H1 (cell line): Measurements from ENCODE around the gene TYW5. TPM values are rescaled to one million over a fixed set of nuclear protein-coding genes. Genes with fewer than 3 reads are reported as not detected.

Experiments
- CTCF ChIA-PET: fragments of 300-600 bp; sonication (Branson Sonifier 250); formaldehyde crosslinking; loops from one replicate; lab custom pipeline; 2021; ENCODE audit not compliant: partially characterized antibody; lab: Charles Lee
- POLR2A ChIA-PET: fragments of 300-600 bp; sonication (Branson Sonifier 250); formaldehyde crosslinking; loops from one replicate; lab custom pipeline; 2021; ENCODE audit warnings: inconsistent platforms; ENCODE audit not compliant: partially characterized antibody; lab: Charles Lee
- DNase-seq, 2 experiments: peaks; one replicate each; pipeline versions ENCODE4 v3.0.0 to v3.0.0-alpha.2; 2010 to 2022; ENCODE audit warnings: low spot score in 2 of 2, low read depth in 1 of 2, mixed read lengths in 1 of 2
- FAIRE-seq: peaks from 2 replicates; lab custom pipeline; 2011; peaks lifted over from hg19 to GRCh38; lab: Jason Lieb, UNC
- H2AFZ ChIP-seq: 2 replicates; pipeline ENCODE4 v1.8.1; 2012; ENCODE audit warnings: low read length, inconsistent platforms
- H2AK5ac ChIP-seq: 2 replicates; pipeline ENCODE4 v1.6.1; 2013; ENCODE audit warnings: low read depth, low read length
- H2BK120ac ChIP-seq: replicated peaks from 2 replicates; pipeline ENCODE3; 2013; ENCODE audit warnings: low read depth, low read length, inconsistent platforms
- H2BK12ac ChIP-seq: 2 replicates; pipeline ENCODE4 v1.6.1; 2013; ENCODE audit warnings: low read depth, low read length
- H2BK15ac ChIP-seq: 2 replicates; pipeline ENCODE4 v1.6.1; 2013; ENCODE audit warnings: low read length
- H2BK20ac ChIP-seq: 2 replicates; pipeline ENCODE4 v1.6.1; 2013; ENCODE audit warnings: low read length
- H2BK5ac ChIP-seq: 2 replicates; pipeline ENCODE4 v1.6.1; 2013; ENCODE audit warnings: low read depth, low read length
- H3K14ac ChIP-seq: 2 replicates; pipeline ENCODE4 v1.6.1; 2013; ENCODE audit warnings: inconsistent platforms; ENCODE audit not compliant: insufficient read length
- H3K18ac ChIP-seq: 2 replicates; pipeline ENCODE4 v1.6.1; 2013; ENCODE audit warnings: low read length; ENCODE audit errors: extremely low read depth
- H3K23ac ChIP-seq: 2 replicates; pipeline ENCODE4 v1.6.1; 2013; ENCODE audit warnings: inconsistent platforms; ENCODE audit not compliant: insufficient read length
- H3K23me2 ChIP-seq: 2 replicates; pipeline ENCODE4 v1.6.1; 2013; ENCODE audit warnings: low read depth, low read length
- H3K27ac ChIP-seq: 2 replicates; pipeline ENCODE4 v1.6.1; 2011; ENCODE audit warnings: low read depth, low read length, inconsistent platforms
- H3K27me3 ChIP-seq, 4 experiments: replicated peaks in 1 of 4; 1 replicate in 1 of 4; 2 replicates in 3 of 4; pipeline versions ENCODE4 v1.6.1 to v1.8.1; 2011 to 2013; ENCODE audit warnings: low read length in 3 of 4, mild to moderate bottlenecking in 3 of 4, inconsistent platforms in 2 of 4, mixed read lengths in 2 of 4, moderate library complexity in 1 of 4; ENCODE audit not compliant: control insufficient read depth in 3 of 4, insufficient read depth in 3 of 4; ENCODE audit errors: extremely low read depth in 1 of 4
- H3K36me3 ChIP-seq, 4 experiments: 2 replicates each; pipeline versions ENCODE4 v1.6.1 to v1.8.1; 2011 to 2013; ENCODE audit warnings: mild to moderate bottlenecking in 4 of 4, low read length in 3 of 4, moderate library complexity in 2 of 4, control low read depth in 1 of 4, inconsistent platforms in 1 of 4; ENCODE audit not compliant: insufficient read depth in 4 of 4, control insufficient read depth in 2 of 4
- H3K4ac ChIP-seq: replicated peaks from 2 replicates; pipeline ENCODE3; 2013; ENCODE audit warnings: low read length, low read depth, mixed read lengths, inconsistent platforms; ENCODE audit not compliant: insufficient read length
- H3K4me1 ChIP-seq, 4 experiments: replicated peaks in 1 of 4; 1 replicate in 1 of 4; 2 replicates in 3 of 4; pipeline versions ENCODE4 v1.6.1 to v1.8.1; 2011 to 2013; ENCODE audit warnings: low read length in 3 of 4, inconsistent platforms in 2 of 4, mixed read lengths in 1 of 4; ENCODE audit not compliant: insufficient read depth in 4 of 4, control insufficient read depth in 3 of 4
- H3K4me2 ChIP-seq, 2 experiments: 2 replicates each; pipeline versions ENCODE4 v1.6.1 to v1.8.1; 2011 to 2013; ENCODE audit warnings: low read depth in 2 of 2, low read length in 2 of 2, control low read depth in 1 of 2, inconsistent platforms in 1 of 2, mild to moderate bottlenecking in 1 of 2; ENCODE audit not compliant: insufficient read depth in 1 of 2
- H3K4me3 ChIP-seq, 4 experiments: fragments of 200-600, 300-600 bp in 1 of 4; sonication (generic), shearing (Covaris generic), sonication (Bioruptor Twin) in 1 of 4; 2 replicates each; pipeline versions ENCODE4 v1.5.1 to v1.8.1; 2011 to 2016; ENCODE audit warnings: low read length in 4 of 4, low read depth in 3 of 4, control low read depth in 2 of 4, inconsistent platforms in 2 of 4, mild to moderate bottlenecking in 2 of 4, mixed read lengths in 1 of 4, moderate library complexity in 1 of 4; ENCODE audit not compliant: insufficient read depth in 2 of 4; ENCODE audit errors: extremely low read depth in 1 of 4
- H3K56ac ChIP-seq: replicated peaks from 2 replicates; pipeline ENCODE3; 2013; ENCODE audit warnings: low read depth, mild to moderate bottlenecking, mixed read lengths, low read length, inconsistent platforms; ENCODE audit not compliant: insufficient read length
- H3K79me1 ChIP-seq: 2 replicates; pipeline ENCODE4 v1.6.1; 2013; ENCODE audit warnings: low read depth, low read length, control low read depth
- H3K79me2 ChIP-seq, 2 experiments: 2 replicates each; pipeline versions ENCODE4 v1.6.1 to v1.8.1; 2012 to 2013; ENCODE audit warnings: low read length in 2 of 2, mild to moderate bottlenecking in 2 of 2, inconsistent platforms in 1 of 2; ENCODE audit not compliant: insufficient read depth in 2 of 2, control insufficient read depth in 1 of 2
- H3K9ac ChIP-seq, 4 experiments: replicated peaks in 1 of 4; 1 replicate in 1 of 4; 2 replicates in 3 of 4; pipeline versions ENCODE4 v1.6.1 to v1.8.1; 2011 to 2013; ENCODE audit warnings: low read depth in 3 of 4, low read length in 3 of 4, control low read depth in 2 of 4, mild to moderate bottlenecking in 2 of 4, moderate library complexity in 2 of 4, inconsistent platforms in 1 of 4; ENCODE audit errors: extremely low read depth in 1 of 4
- H3K9me3 ChIP-seq, 2 experiments: 2 replicates each; pipeline versions ENCODE4 v1.6.1 to v1.8.1; 2012 to 2013; ENCODE audit warnings: mild to moderate bottlenecking in 2 of 2, moderate library complexity in 2 of 2, control low read depth in 1 of 2, inconsistent platforms in 1 of 2, low read depth in 1 of 2, low read length in 1 of 2, mixed read lengths in 1 of 2; ENCODE audit not compliant: insufficient read depth in 2 of 2
- H4K20me1 ChIP-seq, 2 experiments: replicated peaks in 1 of 2; 2 replicates each; pipeline versions ENCODE3 to v1.8.1; 2011 to 2013; ENCODE audit warnings: inconsistent platforms in 2 of 2, low read length in 2 of 2, mild to moderate bottlenecking in 1 of 2; ENCODE audit not compliant: insufficient read depth in 2 of 2, control insufficient read depth in 1 of 2
- H4K5ac ChIP-seq: 2 replicates; pipeline ENCODE4 v1.6.1; 2013; ENCODE audit warnings: low read length, low read depth, mixed read lengths, inconsistent platforms; ENCODE audit not compliant: insufficient read length
- H4K8ac ChIP-seq: 2 replicates; pipeline ENCODE4 v1.8.0; 2013; ENCODE audit warnings: mild to moderate bottlenecking, moderate library complexity, low read length, inconsistent platforms; ENCODE audit not compliant: insufficient read depth; ENCODE audit errors: extremely low read depth
- H4K91ac ChIP-seq: replicated peaks from 2 replicates; pipeline ENCODE3; 2013; ENCODE audit warnings: low read length, mixed read lengths, inconsistent platforms; ENCODE audit not compliant: insufficient read length
- HDAC2 ChIP-seq, 2 experiments: fragments of 300-600 bp in 1 of 2; sonication (generic) in 1 of 2; IDR thresholded peaks; 2 replicates each; pipeline ENCODE4 v1.6.1; 2011 to 2012; ENCODE audit warnings: low read depth in 2 of 2, low read length in 2 of 2, mild to moderate bottlenecking in 2 of 2, moderate library complexity in 2 of 2, borderline replicate concordance in 1 of 2, inconsistent platforms in 1 of 2
- JUN ChIP-seq: IDR thresholded peaks from 2 replicates; pipeline ENCODE4 v1.6.1; 2011; ENCODE audit warnings: low read depth, mild to moderate bottlenecking, improper control_type of control experiment, low read length
- KDM1A ChIP-seq: fragments of 200-600, 300-600 bp; sonication (generic); IDR thresholded peaks from 2 replicates; pipeline ENCODE4 v1.7.1; 2016; ENCODE audit warnings: mild to moderate bottlenecking, low read length, borderline replicate concordance
- KDM4A ChIP-seq: IDR thresholded peaks from one replicate; pipeline ENCODE4 v1.7.1; 2012; ENCODE audit warnings: low read depth, mild to moderate bottlenecking, moderate library complexity, low read length, inconsistent platforms; ENCODE audit not compliant: severe bottlenecking
- SP4 ChIP-seq: IDR thresholded peaks from 2 replicates; pipeline ENCODE4 v1.6.1; 2012; ENCODE audit warnings: low read length, inconsistent platforms
- TAF7 ChIP-seq: optimal IDR thresholded peaks from 2 replicates; pipeline ENCODE3; 2011; ENCODE audit warnings: low read depth, mild to moderate bottlenecking, inconsistent platforms, low read length, moderate library complexity, borderline replicate concordance
- ZNF274 ChIP-seq: IDR thresholded peaks from 2 replicates; pipeline ENCODE4 v1.7.0; 2012; ENCODE audit warnings: low read length, borderline replicate concordance; ENCODE audit errors: extremely low read depth
- polyA plus RNA-seq, 7 experiments: library from polyadenylated mRNA; depleted of rRNA in 3 of 7; stranded (reverse) in 5 of 7; unstranded in 2 of 7; fragments of >200 nt in 5 of 7; fragments of 200-250 nt in 2 of 7; gene quantifications; 1 replicate in 5 of 7; 2 replicates in 1 of 7; 4 replicates in 1 of 7; pipeline versions ENCODE4 v1.2.1 to v1.2.3, GENCODE V29; 2011 to 2013; ENCODE audit warnings: missing spikeins in 2 of 7, mixed read lengths in 2 of 7
- total RNA-seq: library from RNA; stranded (reverse); fragmentation: NEBNext Ultra II Directional; extraction: Animal tissue kit (Norgen Biotek cat#: 25700); gene quantifications from 2 replicates; pipeline ENCODE4 v1.2.1, GENCODE V29; 2021

The TYW5 gene
- total and polyA plus RNA-seq, 2 of the 8 experiments (the other 6 are each of a cell fraction or from before 2014, with no cell fraction given), result 5.4 to 11.3 TPM

DNA sequence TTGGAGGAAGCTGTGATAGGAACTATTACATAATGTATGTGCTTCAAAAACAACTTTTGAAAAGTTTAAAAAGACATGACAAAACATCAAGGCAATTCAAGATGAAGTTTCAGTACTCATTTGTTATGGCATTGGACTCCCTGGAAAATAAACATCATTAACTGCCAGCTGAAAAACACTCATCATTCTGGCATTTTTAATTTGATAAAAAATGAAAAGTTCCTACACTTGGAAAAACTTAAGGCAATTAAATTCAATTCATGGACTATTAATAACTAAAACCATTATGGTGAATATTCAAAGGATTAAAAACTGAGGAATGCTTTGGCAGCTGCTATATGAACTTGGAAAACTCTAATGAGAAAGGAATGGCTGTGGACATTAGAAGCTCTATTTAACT lies 8.5 kb downstream of the TYW5 start:
- H3K14ac ChIP-seq, result no peak overlapping the region
- CTCF ChIA-PET, result interaction anchor here (0.7 kb wide), 1 partner anchor 26 kb away, joined by 3 read pairs; no protein-coding TSS in a partner anchor

More for the DNA sequence above, 8.5 kb downstream of the TYW5 start:
- Histone ChIP-seq H3K23ac (no peak overlapping the region), H2BK120ac (no peak overlapping the region), H2BK12ac (no peak overlapping the region), H4K20me1 (peaks cover 3 to 4% of the 10 kb centered on the region in 2 experiments), H2BK20ac (no peak overlapping the region), H4K8ac (no peak overlapping the region), H3K9me3 (no peaks in the 10 kb centered on the region), H3K56ac (no peak overlapping the region), H2BK15ac (no peak overlapping the region), H3K4ac (no peak overlapping the region), H3K27me3 (no peaks in the 10 kb centered on the region), H3K4me3 (no peak overlapping the region), H3K79me2 (peaks cover 0 to 28% of the 10 kb centered on the region in 2 experiments; a peak in 2 of 4 replicates), H2AK5ac (no peak overlapping the region), H3K4me1 (no peaks in the 10 kb centered on the region), H3K9ac (no peak overlapping the region), H3K23me2 (no peaks in the 10 kb centered on the region; the same call in 1 of the 2 replicates), H3K36me3 (peaks cover 10 to 71% (median 25%) of the 10 kb centered on the region in 4 experiments), H3K79me1 (peaks cover 6% of the 10 kb centered on the region), H3K4me2 (no peak overlapping the region), H3K27ac (no peak overlapping the region), H4K5ac (no peak overlapping the region), H2BK5ac (no peak overlapping the region), H3K18ac (no peak overlapping the region), H2AFZ (no peak overlapping the region), H4K91ac (no peak overlapping the region)
- DNase-seq (no peak), FAIRE-seq (no peak)
- TF ChIP-seq KDM4A (no peak), ZNF274 (no peak), SP4 (no peak), TAF7 (no peak), KDM1A (no peak), JUN (no peak), HDAC2 (IDR thresholded peaks at IDR 0.05; ENCODE audit: borderline replicate concordance in 1 of 2, low read depth in 2 of 2, low read length in 2 of 2) (no peak)
- POLR2A ChIA-PET, result interaction anchor here (0.9 kb wide), 1 partner anchor 8 kb away, joined by 3 read pairs; the partner anchor contains the start of genes MAIP1 and TYW5
